ENCODE measurements around the gene NKRF.

The NKRF gene

DNA sequence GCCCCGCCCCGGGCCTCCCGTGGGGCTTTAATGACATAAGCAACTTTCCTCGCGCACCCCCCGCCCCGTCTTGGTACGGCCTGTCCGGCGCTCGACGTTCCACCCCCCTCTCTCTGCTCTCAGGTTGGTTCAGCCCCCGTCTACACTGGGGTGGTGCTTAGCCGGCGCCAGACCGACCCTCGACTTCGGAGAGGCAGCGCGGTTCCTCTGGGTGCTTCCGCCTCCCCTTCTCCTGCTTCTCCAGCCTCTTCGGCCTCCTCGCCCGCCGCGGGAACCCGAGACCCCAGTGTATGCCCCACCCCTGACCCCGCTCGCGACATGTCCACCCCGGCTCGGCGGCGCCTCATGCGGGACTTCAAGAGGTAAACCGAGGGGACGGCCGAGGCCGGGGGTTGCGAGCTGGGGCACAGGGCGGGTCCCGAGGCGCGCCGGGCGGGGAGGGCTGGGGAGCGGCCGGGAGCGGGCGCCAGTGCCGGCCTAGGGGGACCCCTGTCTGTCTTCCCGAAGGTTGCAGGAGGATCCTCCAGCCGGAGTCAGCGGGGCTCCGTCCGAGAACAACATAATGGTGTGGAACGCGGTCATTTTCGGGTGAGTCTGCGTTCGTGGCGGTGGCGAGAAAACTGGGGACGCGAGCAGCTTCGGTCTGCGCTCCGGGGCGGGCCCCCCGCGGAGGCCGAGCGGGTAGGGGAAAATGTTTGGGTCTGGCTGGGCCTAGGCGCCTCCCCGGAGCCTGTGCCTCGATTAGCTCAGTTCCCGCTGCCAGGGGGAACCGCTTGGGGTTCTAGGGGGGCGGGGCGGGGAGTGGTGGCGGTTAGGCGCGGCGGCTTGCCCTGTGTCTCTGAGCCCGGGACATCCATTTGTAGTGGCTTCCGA lies 31.6 kb downstream of the NKRF start, which contains the start of gene UBE2A:
UBE2A (plus strand) TSS at position 170 of the 873 bp plus-strand sequence; CDS start at position 319, 149 bp downstream.
- no peaks in the 10 kb centered on the region for H3K27me3 ChIP-seq (ENCODE audit: insufficient read depth, low read length)
- peaks cover 0 to 4% of the 10 kb centered on the region in 2 experiments for H3K4me1 ChIP-seq (ENCODE audit: control insufficient read depth in 1 of 2, insufficient read depth in 2 of 2, low read length in 2 of 2)
- H3K4ac ChIP-seq (ENCODE audit: low read depth, low read length) = peak within 1 kb of the TSS; percentile 64
- H4K91ac ChIP-seq (ENCODE audit: low read depth, low read length) = peak within 1 kb of the TSS; percentile 73
- peak within 1 kb of the TSS; percentile 88 for H2BK5ac ChIP-seq (ENCODE audit: low read depth, low read length, poor library complexity)
- H2AFZ ChIP-seq (ENCODE audit: insufficient read depth, low read length, poor library complexity) = peak within 1 kb of the TSS; percentile 81
- peak within 1 kb of the TSS; percentile 79 for H4K8ac ChIP-seq (ENCODE audit: low read depth, low read length)
- peak within 1 kb of the TSS; percentile 72 for H2BK120ac ChIP-seq (ENCODE audit: insufficient read depth, low read length, poor library complexity)
- H3K9ac ChIP-seq (ENCODE audit: low read length) = peak within 1 kb of the TSS; percentile 91
- peak within 1 kb of the TSS; percentile 89 for H3K4me2 ChIP-seq (ENCODE audit: low read length)
- peaks cover 6% of the 10 kb centered on the region for H3K79me1 ChIP-seq (ENCODE audit: low read length)
- DNase-seq = peak; percentile 73 to 88
- H4K12ac ChIP-seq (ENCODE audit: low read depth, low read length) = peak within 1 kb of the TSS; percentile 62
- peaks cover 3% of the 10 kb centered on the region for H3K79me2 ChIP-seq (ENCODE audit: control insufficient read depth, insufficient read depth, low read length, poor library complexity)
- no peaks in the 10 kb centered on the region for H3K36me3 ChIP-seq (ENCODE audit: control insufficient read depth in 1 of 2, insufficient read depth in 2 of 2, low read length in 2 of 2)
- no peaks in the 10 kb centered on the region for H3K9me3 ChIP-seq (ENCODE audit: insufficient read depth, low read depth, low read length)
- peak within 1 kb of the TSS; percentile 70 for H3K14ac ChIP-seq (ENCODE audit: low read length)
- peak within 1 kb of the TSS; percentile 74 for H3K27ac ChIP-seq (ENCODE audit: low read depth, low read length)
- H2AK5ac ChIP-seq (ENCODE audit: low read length) = no peak within 1 kb of the TSS
- H3K18ac ChIP-seq (ENCODE audit: low read length) = peak within 1 kb of the TSS; percentile 79
- H3K23ac ChIP-seq (ENCODE audit: low read length) = no peak within 1 kb of the TSS
- no CpG with 5 or more reads among the region's 86 CpGs for WGBS (ENCODE audit: extremely low coverage, insufficient coverage, insufficient read length)
- H3K4me3 ChIP-seq (ENCODE audit: low read depth, low read length) = peak within 1 kb of the TSS; percentile 94
- H2BK12ac ChIP-seq (ENCODE audit: low read length) = no peak within 1 kb of the TSS

DNA sequence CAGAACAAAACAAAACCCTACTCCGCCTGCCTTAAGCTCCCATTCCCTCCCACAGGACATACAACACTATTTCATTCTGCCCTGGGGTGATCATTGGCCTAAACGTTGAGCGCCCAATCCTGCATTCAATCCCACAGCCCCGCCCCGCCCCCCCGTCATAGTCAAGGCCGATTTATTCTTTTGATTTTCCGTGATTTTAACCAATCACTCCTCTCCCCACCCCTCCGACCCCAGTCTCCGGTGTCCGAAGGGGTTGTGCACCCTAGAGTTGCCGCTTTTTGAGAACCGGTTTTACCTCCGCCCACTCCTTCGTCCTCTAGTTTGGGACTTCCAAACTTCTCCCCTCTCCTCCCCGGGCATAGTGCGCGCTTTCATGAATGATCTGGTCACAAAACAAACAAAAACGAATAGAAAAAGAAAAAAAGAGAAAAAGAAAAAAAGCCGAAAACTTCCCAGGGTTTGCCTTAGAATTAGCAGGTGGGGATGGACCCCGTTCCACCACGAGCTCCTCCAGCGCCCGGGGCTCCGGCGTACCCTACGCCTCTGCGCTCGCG lies 32.3 kb downstream of the NKRF start:
- no CpG with 5 or more reads among the region's 30 CpGs for WGBS (ENCODE audit: extremely low coverage, insufficient coverage, insufficient read length)
- H2BK120ac ChIP-seq (ENCODE audit: insufficient read depth, low read length, poor library complexity) = no peak overlapping the region
- H4K12ac ChIP-seq (ENCODE audit: low read depth, low read length) = no peak overlapping the region
- no peak overlapping the region for H3K18ac ChIP-seq (ENCODE audit: low read length)
- DNase-seq = peak in 1 of 2 donors; percentile 70
- no peak overlapping the region for H2BK12ac ChIP-seq (ENCODE audit: low read length)
- H4K91ac ChIP-seq (ENCODE audit: low read depth, low read length) = no peak overlapping the region
- peaks cover 6% of the 10 kb centered on the region for H3K79me1 ChIP-seq (ENCODE audit: low read length)
- peaks cover 0 to 4% of the 10 kb centered on the region in 2 experiments for H3K4me1 ChIP-seq (ENCODE audit: control insufficient read depth in 1 of 2, insufficient read depth in 2 of 2, low read length in 2 of 2)
- peak overlapping the region; percentile 44 for H3K27ac ChIP-seq (ENCODE audit: low read depth, low read length)
- peaks cover 3% of the 10 kb centered on the region for H3K79me2 ChIP-seq (ENCODE audit: control insufficient read depth, insufficient read depth, low read length, poor library complexity)
- H3K36me3 ChIP-seq (ENCODE audit: control insufficient read depth in 1 of 2, insufficient read depth in 2 of 2, low read length in 2 of 2) = no peaks in the 10 kb centered on the region
- peak overlapping the region; percentile 74 for H3K9ac ChIP-seq (ENCODE audit: low read length)
- H3K4ac ChIP-seq (ENCODE audit: low read depth, low read length) = no peak overlapping the region
- peak overlapping the region; percentile 52 for H2AFZ ChIP-seq (ENCODE audit: insufficient read depth, low read length, poor library complexity)
- H2BK5ac ChIP-seq (ENCODE audit: low read depth, low read length, poor library complexity) = no peak overlapping the region
- peak overlapping the region; percentile 68 for H3K4me3 ChIP-seq (ENCODE audit: low read depth, low read length)
- no peak overlapping the region for H2AK5ac ChIP-seq (ENCODE audit: low read length)
- no peak overlapping the region for H3K23ac ChIP-seq (ENCODE audit: low read length)
- H4K8ac ChIP-seq (ENCODE audit: low read depth, low read length) = peak overlapping the region; percentile 29
- H3K9me3 ChIP-seq (ENCODE audit: insufficient read depth, low read depth, low read length) = no peaks in the 10 kb centered on the region
- peak overlapping the region; percentile 89 for H3K4me2 ChIP-seq (ENCODE audit: low read length)
- H3K14ac ChIP-seq (ENCODE audit: low read length) = no peak overlapping the region
- no peaks in the 10 kb centered on the region for H3K27me3 ChIP-seq (ENCODE audit: insufficient read depth, low read length)

DNA sequence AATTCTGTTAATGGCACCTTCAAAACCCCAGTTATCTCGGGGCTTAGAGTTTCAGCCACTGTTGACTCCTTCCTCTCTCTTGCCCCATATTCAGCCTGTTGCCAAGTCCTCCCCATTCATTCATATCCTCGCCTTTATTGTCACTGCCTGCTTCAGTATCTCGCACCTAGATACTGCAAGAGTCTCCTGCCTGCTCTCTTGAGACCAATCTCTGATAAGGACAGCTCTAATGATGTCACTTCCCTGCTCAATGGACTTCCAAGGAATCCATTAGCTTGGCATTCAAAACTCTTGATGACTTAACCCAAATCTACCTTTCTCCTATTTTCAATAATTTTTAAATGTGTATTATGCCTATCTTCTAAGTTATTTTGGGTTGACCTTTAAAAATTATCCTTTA lies 33.0 kb downstream of the NKRF start:
- no peak overlapping the region for H3K9ac ChIP-seq (ENCODE audit: low read length)
- no peak overlapping the region for H3K18ac ChIP-seq (ENCODE audit: low read length)
- H2AFZ ChIP-seq (ENCODE audit: insufficient read depth, low read length, poor library complexity) = no peak overlapping the region
- H2BK5ac ChIP-seq (ENCODE audit: low read depth, low read length, poor library complexity) = no peak overlapping the region
- peak in 1 of 2 donors; percentile 72 for DNase-seq
- no peak overlapping the region for H3K14ac ChIP-seq (ENCODE audit: low read length)
- H3K36me3 ChIP-seq (ENCODE audit: control insufficient read depth in 1 of 2, insufficient read depth in 2 of 2, low read length in 2 of 2) = no peaks in the 10 kb centered on the region
- no peak overlapping the region for H4K12ac ChIP-seq (ENCODE audit: low read depth, low read length)
- H2AK5ac ChIP-seq (ENCODE audit: low read length) = no peak overlapping the region
- no peaks in the 10 kb centered on the region for H3K9me3 ChIP-seq (ENCODE audit: insufficient read depth, low read depth, low read length)
- peaks cover 3% of the 10 kb centered on the region for H3K79me2 ChIP-seq (ENCODE audit: control insufficient read depth, insufficient read depth, low read length, poor library complexity)
- no peak overlapping the region for H2BK120ac ChIP-seq (ENCODE audit: insufficient read depth, low read length, poor library complexity)
- no peaks in the 10 kb centered on the region for H3K27me3 ChIP-seq (ENCODE audit: insufficient read depth, low read length)
- H3K4ac ChIP-seq (ENCODE audit: low read depth, low read length) = no peak overlapping the region
- no CpG with 5 or more reads among the region's 3 CpGs for WGBS (ENCODE audit: extremely low coverage, insufficient coverage, insufficient read length)
- no peak overlapping the region for H3K4me3 ChIP-seq (ENCODE audit: low read depth, low read length)
- peak overlapping the region; percentile 7 for H2BK12ac ChIP-seq (ENCODE audit: low read length)
- H3K27ac ChIP-seq (ENCODE audit: low read depth, low read length) = no peak overlapping the region
- H4K91ac ChIP-seq (ENCODE audit: low read depth, low read length) = no peak overlapping the region
- H3K4me1 ChIP-seq (ENCODE audit: control insufficient read depth in 1 of 2, insufficient read depth in 2 of 2, low read length in 2 of 2) = peaks cover 0 to 4% of the 10 kb centered on the region in 2 experiments
- H3K79me1 ChIP-seq (ENCODE audit: low read length) = peaks cover 6% of the 10 kb centered on the region
- peak overlapping the region; percentile 89 for H3K4me2 ChIP-seq (ENCODE audit: low read length)
- H3K23ac ChIP-seq (ENCODE audit: low read length) = no peak overlapping the region
- peak overlapping the region; percentile 33 for H4K8ac ChIP-seq (ENCODE audit: low read depth, low read length)

DNA sequence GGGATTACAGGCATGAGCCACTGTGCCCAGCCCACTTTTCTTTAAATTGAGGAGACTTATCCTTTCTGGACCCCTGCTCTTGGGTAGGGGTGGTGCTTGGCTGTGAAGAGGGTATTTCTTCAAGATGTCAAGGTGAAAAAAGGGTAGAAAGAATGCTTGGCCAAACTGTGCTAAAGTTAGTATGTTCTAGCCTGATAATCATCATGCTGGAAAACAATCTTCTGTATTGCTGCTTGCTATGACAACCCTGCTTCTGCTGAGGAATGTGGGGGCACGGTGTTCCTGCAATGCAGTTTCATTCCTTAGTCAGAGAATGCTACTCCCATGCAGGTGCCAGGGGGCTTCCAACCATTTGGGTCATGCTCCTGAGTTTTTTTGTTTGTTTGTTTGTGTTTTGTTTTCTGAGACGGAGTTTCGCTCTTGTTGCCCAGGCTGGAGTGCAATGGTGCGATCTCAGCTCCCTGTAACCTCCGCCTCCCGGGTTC lies 35.8 kb downstream of the NKRF start:
- Histone ChIP-seq H3K14ac (ENCODE audit: low read length) (no peak overlapping the region), H3K18ac (ENCODE audit: low read length) (no peak overlapping the region), H3K4me2 (ENCODE audit: low read length) (no peak overlapping the region), H2BK5ac (ENCODE audit: low read depth, low read length, poor library complexity) (no peak overlapping the region), H3K27ac (ENCODE audit: low read depth, low read length) (no peak overlapping the region), H2BK120ac (ENCODE audit: insufficient read depth, low read length, poor library complexity) (no peak overlapping the region), H3K9me3 (ENCODE audit: insufficient read depth, low read depth, low read length) (no peaks in the 10 kb centered on the region), H3K79me2 (ENCODE audit: control insufficient read depth, insufficient read depth, low read length, poor library complexity) (peaks cover 3% of the 10 kb centered on the region), H2AFZ (ENCODE audit: insufficient read depth, low read length, poor library complexity) (no peak overlapping the region), H3K4me3 (ENCODE audit: low read depth, low read length) (no peak overlapping the region), H3K23ac (ENCODE audit: low read length) (no peak overlapping the region), H4K8ac (ENCODE audit: low read depth, low read length) (no peak overlapping the region), H3K36me3 (ENCODE audit: control insufficient read depth in 1 of 2, insufficient read depth in 2 of 2, low read length in 2 of 2) (no peaks in the 10 kb centered on the region), H3K4me1 (ENCODE audit: control insufficient read depth in 1 of 2, insufficient read depth in 2 of 2, low read length in 2 of 2) (peaks cover 0 to 1% of the 10 kb centered on the region in 2 experiments), H4K12ac (ENCODE audit: low read depth, low read length) (no peak overlapping the region), H4K91ac (ENCODE audit: low read depth, low read length) (no peak overlapping the region), H3K79me1 (ENCODE audit: low read length) (peaks cover 6% of the 10 kb centered on the region), H2AK5ac (ENCODE audit: low read length) (no peak overlapping the region), H3K9ac (ENCODE audit: low read length) (no peak overlapping the region), H2BK12ac (ENCODE audit: low read length) (no peak overlapping the region), H3K4ac (ENCODE audit: low read depth, low read length) (no peak overlapping the region), H3K27me3 (ENCODE audit: insufficient read depth, low read length) (no peaks in the 10 kb centered on the region)
- DNase-seq = peak; percentile 75 to 94
- no CpG with 5 or more reads among the region's 6 CpGs for WGBS (ENCODE audit: extremely low coverage, insufficient coverage, insufficient read length)
